Stimulated activated CD4-positive, alpha-beta T cell treated with anti-CD3 and anti-CD28 coated beads, Interleukin-4, amount 100 ng/mL, for 4 hours (primary cell): ENCODE results near the gene DMBX1.

Source experiments
- DNase-seq, 2 experiments: peaks; one replicate each; pipeline ENCODE4 v3.0.0-alpha.2; 2020

Gene DMBX1

DNA sequence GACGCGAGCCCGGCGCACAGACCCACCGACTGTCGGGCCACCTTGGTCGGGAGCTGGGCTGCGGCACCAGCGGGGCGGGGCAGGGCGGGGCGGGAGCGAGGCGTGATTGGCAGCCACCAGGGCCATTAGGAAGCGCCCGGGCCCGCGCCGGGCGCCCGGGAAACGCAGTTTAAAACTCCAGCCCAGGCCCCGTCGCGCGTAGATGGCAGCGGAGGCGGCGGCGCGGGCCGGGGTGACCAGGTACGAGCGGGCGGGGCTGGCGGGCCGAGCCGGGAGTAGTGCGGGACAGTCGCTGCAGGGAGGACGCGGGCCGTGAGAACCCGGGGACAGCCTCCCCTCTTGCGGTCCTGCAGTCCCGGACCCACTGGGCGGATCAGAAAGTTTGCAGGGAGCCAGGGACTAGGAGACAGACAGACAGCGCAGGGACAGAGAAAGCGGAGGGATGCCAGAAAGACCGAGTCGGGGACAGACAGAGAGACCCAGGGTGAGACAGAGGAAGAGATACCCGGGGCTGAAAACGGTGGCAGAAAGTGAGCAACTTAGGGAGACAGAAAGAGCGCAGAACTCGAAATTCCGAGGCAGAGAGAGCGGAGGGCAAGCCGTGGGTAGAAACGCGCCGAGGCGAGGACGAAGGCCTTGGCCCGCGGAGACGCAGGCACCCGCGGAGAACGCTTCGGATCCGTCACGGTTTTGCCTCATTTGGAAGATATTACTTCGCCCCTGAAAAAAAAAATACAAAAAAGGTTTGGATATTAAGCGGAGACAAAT, at the start of gene DMBX1:
Gene DMBX1, plus strand, starts transcription at position 199 of the 768 bp plus-strand sequence. CDS start 17,175 bp downstream, outside the sequence.
- peak in 1 of 2 experiments; percentile 26 for DNase-seq

DNA sequence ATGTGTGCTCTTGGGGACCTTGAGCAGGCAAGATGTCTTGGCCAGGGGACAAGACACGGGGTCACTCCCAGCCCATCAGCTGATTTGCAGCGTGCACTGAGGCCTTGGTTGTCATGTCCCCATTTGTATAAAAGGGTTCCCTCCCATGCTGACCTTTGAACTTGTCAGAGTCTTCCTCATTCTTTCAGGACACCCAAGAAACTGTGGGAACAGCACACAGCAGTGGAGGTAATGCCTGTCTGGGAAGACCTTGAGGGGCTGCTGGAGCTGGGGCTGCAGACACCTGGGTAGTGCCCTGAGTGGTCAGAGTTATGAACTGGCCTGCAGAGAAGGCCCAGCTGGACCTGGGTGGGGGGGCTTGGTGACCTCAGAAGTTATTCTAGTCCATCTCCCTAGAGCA, 49.2 kb upstream of the DMBX1 start:
- no peak for DNase-seq

GRCh38 chr1:46442317-46443161, 47.1 kb upstream of the DMBX1 start:
- DNase-seq: peak; percentile 50 to 68

- DNase-seq: no peak
Observed at GRCh38 chr1:46444466-46444865, 45.2 kb upstream of the DMBX1 start.

- no peak for DNase-seq
Observed at GRCh38 chr1:46445773-46446256, 43.8 kb upstream of the DMBX1 start.

GRCh38 chr1:46446646-46447498, 42.8 kb upstream of the DMBX1 start:
- peak; percentile 64 to 76 for DNase-seq

GRCh38 chr1:46447499-46448108, 42.0 kb upstream of the DMBX1 start:
- no peak for DNase-seq

DNA sequence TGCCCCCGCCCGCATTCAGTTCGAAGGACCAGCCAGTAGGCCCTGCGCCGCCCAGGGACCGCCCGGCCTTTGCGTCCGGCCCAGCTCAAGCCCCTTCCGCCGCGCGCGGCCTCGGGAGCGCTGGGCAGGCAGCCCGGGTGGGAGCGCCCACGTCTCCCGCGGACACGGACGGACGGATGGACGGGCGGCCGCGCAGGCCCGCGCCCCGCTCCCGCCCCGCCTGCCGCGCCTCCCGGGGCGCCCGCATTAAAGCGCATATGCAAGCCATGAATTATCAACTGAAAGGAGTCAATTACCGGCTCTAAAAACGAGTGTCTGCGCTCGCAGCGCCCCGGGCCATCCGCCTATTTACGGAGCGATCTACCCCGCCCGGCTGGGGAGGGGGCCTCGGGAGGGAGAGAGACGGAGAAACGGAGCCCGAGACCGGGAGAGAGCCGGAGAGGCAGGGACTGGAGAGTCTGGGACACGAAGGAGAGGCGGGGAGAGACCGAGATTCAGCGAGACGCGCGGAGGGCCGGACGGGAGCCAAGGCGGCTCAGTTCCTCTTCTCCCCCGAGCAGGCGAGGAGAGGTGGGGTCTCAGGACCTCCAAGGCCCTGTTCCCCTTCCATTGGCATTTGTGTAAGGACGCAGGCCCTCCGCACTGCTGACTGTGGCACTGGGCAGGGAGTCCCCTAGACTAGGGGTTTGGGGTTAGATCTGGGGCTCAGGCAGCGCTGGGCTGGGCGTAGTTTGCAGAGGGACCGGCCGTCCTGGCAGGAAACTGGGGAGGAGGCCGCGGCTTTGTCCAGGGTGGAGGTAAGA, 41.3 kb upstream of the DMBX1 start:
- no peak for DNase-seq

- no peak for DNase-seq
Observed at GRCh38 chr1:46449223-46450159, 40.1 kb upstream of the DMBX1 start.

DNA sequence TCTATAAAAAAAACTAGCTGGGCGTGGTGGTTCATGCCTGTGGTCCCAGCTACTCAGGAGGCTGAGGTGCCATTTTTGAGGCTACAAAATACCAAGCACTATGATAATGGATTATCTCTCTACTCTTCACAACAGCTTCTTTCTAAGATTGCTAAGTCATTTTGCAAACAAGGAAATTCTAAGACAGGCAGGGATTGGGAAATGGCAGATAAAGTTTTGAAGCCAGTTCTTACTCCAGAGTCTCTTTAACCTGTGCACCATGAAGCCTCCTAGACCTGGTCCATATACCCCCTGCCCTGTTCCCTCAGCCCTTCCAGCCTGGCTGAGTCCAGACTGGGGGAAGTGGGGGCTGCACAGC, 39.5 kb upstream of the DMBX1 start:
- no peak for DNase-seq

GRCh38 chr1:46451948-46452930, 37.4 kb upstream of the DMBX1 start:
- DNase-seq: no peak

GRCh38 chr1:46452931-46453325, 36.7 kb upstream of the DMBX1 start:
- no peak for DNase-seq

DNA sequence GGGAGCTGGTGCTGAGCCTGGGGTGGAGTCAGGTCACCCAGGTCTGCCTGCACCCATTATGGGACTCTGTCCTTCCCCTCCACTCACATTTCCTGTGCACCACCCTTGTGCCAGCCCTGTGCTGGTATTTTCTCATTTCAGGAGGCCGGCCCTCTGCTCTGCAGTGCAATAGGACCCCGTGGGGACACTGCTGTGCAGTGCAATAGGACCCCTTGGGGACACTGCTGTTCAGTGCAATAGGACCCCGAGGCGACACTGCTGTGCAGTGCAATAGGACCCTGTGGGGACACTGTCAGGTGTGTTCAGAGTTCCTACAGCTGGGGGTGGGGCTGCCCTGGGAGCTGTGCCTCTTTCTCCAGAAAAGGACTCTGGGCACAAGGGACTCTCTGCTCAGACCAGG, 36.2 kb upstream of the DMBX1 start:
- no peak for DNase-seq

- DNase-seq: no peak
Observed at GRCh38 chr1:46455951-46456350, 33.7 kb upstream of the DMBX1 start.

- DNase-seq: no peak
Observed at GRCh38 chr1:46456411-46456963, 33.1 kb upstream of the DMBX1 start.

- no peak for DNase-seq
Observed at GRCh38 chr1:46457178-46457577, 32.5 kb upstream of the DMBX1 start.

- no peak for DNase-seq
Observed at GRCh38 chr1:46458190-46458589, 31.4 kb upstream of the DMBX1 start.

- DNase-seq: no peak
Observed at GRCh38 chr1:46458846-46459245, 30.8 kb upstream of the DMBX1 start.

GRCh38 chr1:46459315-46459714, 30.3 kb upstream of the DMBX1 start:
- DNase-seq: no peak
